ENCODE data around the gene CDH10. TPM values are rescaled to one million over a fixed set of nuclear protein-coding genes. Genes with fewer than 3 reads are reported as not detected.

The CDH10 gene
- total RNA-seq, 4 donors from 2014 or later: 1.2 TPM; not detected in 3

DNA sequence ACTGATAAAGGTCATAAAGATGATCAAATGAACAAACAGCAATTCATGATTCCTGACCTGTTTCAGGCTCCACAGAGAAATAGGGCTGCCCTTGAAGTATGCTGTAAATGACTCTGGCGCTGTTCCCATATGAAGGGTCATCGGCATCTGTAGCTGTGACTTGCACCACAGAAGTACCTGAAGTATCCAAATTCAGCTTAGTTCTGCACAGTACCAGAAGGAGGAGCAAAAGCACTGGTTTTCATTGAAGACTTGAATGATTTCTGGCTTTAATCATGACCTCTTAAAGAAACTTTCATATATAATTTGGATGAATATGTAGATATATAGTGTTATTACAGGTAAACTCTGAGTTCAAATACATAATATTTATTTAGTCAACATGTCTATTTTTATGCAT lies 109.1 kb downstream of the CDH10 start:
- Histone ChIP-seq H3K9me3 (no peaks in the 10 kb centered on the region), H3K4me3 (no peak overlapping the region), H3K27me3 (no peaks in the 10 kb centered on the region), H3K36me3 (no peaks in the 10 kb centered on the region), H3K27ac (no peak overlapping the region), H3K4me1 (no peaks in the 10 kb centered on the region)
- TF ChIP-seq, protein P1, sequence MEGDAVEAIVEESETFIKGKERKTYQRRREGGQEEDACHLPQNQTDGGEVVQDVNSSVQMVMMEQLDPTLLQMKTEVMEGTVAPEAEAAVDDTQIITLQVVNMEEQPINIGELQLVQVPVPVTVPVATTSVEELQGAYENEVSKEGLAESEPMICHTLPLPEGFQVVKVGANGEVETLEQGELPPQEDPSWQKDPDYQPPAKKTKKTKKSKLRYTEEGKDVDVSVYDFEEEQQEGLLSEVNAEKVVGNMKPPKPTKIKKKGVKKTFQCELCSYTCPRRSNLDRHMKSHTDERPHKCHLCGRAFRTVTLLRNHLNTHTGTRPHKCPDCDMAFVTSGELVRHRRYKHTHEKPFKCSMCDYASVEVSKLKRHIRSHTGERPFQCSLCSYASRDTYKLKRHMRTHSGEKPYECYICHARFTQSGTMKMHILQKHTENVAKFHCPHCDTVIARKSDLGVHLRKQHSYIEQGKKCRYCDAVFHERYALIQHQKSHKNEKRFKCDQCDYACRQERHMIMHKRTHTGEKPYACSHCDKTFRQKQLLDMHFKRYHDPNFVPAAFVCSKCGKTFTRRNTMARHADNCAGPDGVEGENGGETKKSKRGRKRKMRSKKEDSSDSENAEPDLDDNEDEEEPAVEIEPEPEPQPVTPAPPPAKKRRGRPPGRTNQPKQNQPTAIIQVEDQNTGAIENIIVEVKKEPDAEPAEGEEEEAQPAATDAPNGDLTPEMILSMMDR (IDR thresholded peaks at IDR 0.05): no peak
- WGBS, 2 donors: 74 to 75% methylated on average over 2 of the region's 2 CpGs
- no peak for DNase-seq (ENCODE audit: low spot score in 2 of 2)

DNA sequence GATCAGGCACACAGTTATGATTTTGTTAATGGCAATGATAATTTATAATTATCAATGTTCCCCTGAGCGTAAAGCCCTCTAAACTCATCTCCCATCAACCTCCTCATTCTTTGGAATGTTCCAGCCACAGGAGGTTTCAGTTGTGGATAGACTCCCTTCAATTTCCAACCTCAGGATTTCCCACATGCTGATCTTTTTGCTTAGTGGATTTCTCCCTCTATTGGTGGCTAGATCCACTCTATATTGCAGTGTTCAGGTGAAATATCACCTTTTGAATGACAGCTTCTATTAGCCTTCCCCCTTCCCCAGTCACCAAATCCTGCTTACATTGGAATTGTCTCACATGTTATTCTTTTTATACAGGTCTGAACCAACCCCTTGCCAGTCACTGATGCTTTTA lies 113.9 kb downstream of the CDH10 start:
- H3K4me1 ChIP-seq: no peaks in the 10 kb centered on the region
- no peak overlapping the region for H3K4me3 ChIP-seq
- no peaks in the 10 kb centered on the region for H3K9me3 ChIP-seq
- WGBS, 2 donors: 88 to 100% methylated on average over 1 of the region's 1 CpG
- no peak overlapping the region for H3K27ac ChIP-seq
- no peaks in the 10 kb centered on the region for H3K27me3 ChIP-seq
- no peak for DNase-seq (ENCODE audit: low spot score in 2 of 2)
- H3K36me3 ChIP-seq: no peaks in the 10 kb centered on the region
- TF ChIP-seq, protein P1 (IDR thresholded peaks at IDR 0.05): no peak
- TF ChIP-seq POLR2A (IDR thresholded peaks at IDR 0.05): no peak
- TF ChIP-seq EP300 (IDR thresholded peaks at IDR 0.05): no peak

DNA sequence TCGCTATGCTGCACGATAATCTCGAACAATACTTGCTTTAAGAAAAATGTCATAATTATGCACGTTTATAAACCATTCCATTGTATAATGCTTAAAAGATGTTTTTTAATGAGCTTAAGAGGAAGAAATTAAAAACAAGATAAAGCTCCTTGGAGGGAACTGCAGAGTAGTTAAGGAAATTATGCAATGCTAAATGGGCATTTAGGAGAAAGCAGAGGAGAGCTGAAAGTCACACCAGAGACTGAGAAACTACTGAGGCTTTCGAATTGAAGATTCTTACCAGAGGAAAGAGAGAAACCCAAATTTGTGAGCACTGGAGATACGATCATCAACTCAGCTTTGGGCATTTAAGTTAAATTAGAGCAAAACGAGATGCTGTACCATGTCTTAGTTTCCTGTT lies 119.4 kb downstream of the CDH10 start:
- DNase-seq (ENCODE audit: low spot score in 2 of 2): no peak
- Histone ChIP-seq H3K4me3 (no peak overlapping the region), H3K27ac (no peak overlapping the region), H3K36me3 (no peaks in the 10 kb centered on the region), H3K9me3 (no peaks in the 10 kb centered on the region), H3K27me3 (no peaks in the 10 kb centered on the region), H3K4me1 (no peaks in the 10 kb centered on the region)
- 61 to 63% methylated on average over 7 of the region's 7 CpGs for WGBS, 2 donors
- TF ChIP-seq EP300 (IDR thresholded peaks at IDR 0.05) (no peak), POLR2A (IDR thresholded peaks at IDR 0.05) (no peak)
- TF ChIP-seq, protein P1 (IDR thresholded peaks at IDR 0.05): no peak

DNA sequence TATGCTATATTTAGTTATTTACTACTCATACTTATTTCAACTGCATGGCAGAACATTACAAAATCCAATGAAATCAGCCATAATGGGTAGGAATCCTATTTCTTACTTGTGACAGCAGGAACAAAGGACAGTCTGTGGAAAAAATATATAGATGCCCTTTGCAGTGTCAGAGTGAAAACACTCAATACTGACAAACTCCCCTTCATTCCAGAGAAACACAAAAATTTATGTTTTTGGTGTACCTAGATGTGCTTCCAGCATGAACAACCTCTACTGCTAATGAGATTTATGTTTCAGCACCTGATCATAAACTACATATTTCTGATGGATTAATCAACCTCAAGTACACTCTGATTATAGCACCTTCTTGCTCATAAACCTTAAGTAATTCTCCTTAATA lies 132.4 kb downstream of the CDH10 start:
- no peak overlapping the region for H3K4me3 ChIP-seq
- no peak for DNase-seq (ENCODE audit: low spot score in 2 of 2)
- TF ChIP-seq, protein P1 (IDR thresholded peaks at IDR 0.05): no peak
- TF ChIP-seq POLR2A (IDR thresholded peaks at IDR 0.05) (no peak), EP300 (IDR thresholded peaks at IDR 0.05) (no peak)
- no peaks in the 10 kb centered on the region for H3K36me3 ChIP-seq
- no peaks in the 10 kb centered on the region for H3K27me3 ChIP-seq
- H3K4me1 ChIP-seq: no peaks in the 10 kb centered on the region
- no peak overlapping the region for H3K27ac ChIP-seq
- H3K9me3 ChIP-seq: no peaks in the 10 kb centered on the region

DNA sequence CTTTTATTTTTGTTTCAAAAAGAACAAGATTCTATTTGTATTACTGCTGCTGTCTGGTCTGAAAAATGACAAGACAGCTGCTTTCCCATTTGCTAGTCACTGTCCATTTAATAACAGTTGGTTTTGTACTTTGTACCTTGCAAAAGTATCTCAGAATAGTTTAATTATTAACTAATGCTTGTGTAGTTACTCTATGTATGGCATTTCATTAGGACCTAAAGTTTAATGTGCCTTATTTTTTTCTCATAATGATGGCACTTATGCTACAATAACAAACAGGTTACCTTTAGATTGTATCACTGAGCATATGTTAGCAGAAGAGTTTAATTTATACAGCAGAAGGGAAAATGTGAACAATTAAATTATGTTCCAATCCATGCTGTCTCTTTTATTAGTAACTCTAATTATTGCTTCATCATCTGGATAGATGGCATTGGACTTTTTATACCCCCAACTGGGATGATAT lies 134.2 kb downstream of the CDH10 start:
- Histone ChIP-seq H3K36me3 (no peaks in the 10 kb centered on the region), H3K27ac (no peak overlapping the region), H3K9me3 (no peaks in the 10 kb centered on the region), H3K4me3 (no peak overlapping the region), H3K27me3 (no peaks in the 10 kb centered on the region), H3K4me1 (no peaks in the 10 kb centered on the region)
- TF ChIP-seq, protein P1 (IDR thresholded peaks at IDR 0.05): no peak
- DNase-seq (ENCODE audit: low spot score in 2 of 2): no peak

All from tibial nerve (tissue), 4 donors.